Epithelial cell of proximal tubule (primary cell): ENCODE measurements around the gene TOMM40. TPM values are rescaled to one million over a fixed set of nuclear protein-coding genes. Genes with fewer than 3 reads are reported as not detected.

ENCODE experiments used
- DNase-seq: peaks from one replicate; pipeline ENCODE4 v3.0.0-alpha.2; 2011; ENCODE audit warnings: low read depth
- H3K4me3 ChIP-seq: 2 replicates; pipeline ENCODE4 v1.5.1; 2011; ENCODE audit warnings: low read depth, mild to moderate bottlenecking, low read length
- CTCF ChIP-seq: conservative IDR thresholded peaks from 2 replicates; pipeline ENCODE4 v1.5.1; 2012; ENCODE audit warnings: low read depth, mild to moderate bottlenecking, low read length
- total RNA-seq: library from RNA; depleted of rRNA; stranded (reverse); fragments of >200 nt; gene quantifications from 2 replicates; pipeline ENCODE4 v1.2.3, GENCODE V29; 2015

TOMM40 gene
- total RNA-seq, 1 donor from 2014 or later, result 99.1 TPM

- H3K4me3 ChIP-seq, result peak overlapping the region; percentile 37
- peak; percentile 91 for TF ChIP-seq CTCF
- DNase-seq, result no peak
These were observed 60.4 kb downstream of the TOMM40 start for GRCh38 chr19:44951179-44952159.

Other genes starting within 250 kb of the TOMM40 start
- 116 and 153 TPM in 2 replicates for gene PVR, start 247.3 kb upstream of the TOMM40 start, total RNA-seq
- 2.7 and 4.6 TPM in 2 replicates for gene CEACAM19, start 219.8 kb upstream of the TOMM40 start, total RNA-seq
- not detected in 2 replicates for gene CEACAM16, start 192.1 kb upstream of the TOMM40 start, total RNA-seq
- gene BCL3, start 142.5 kb upstream of the TOMM40 start, total RNA-seq, result 32.4 and 49.3 TPM in 2 replicates
- gene CBLC, start 113.4 kb upstream of the TOMM40 start, total RNA-seq, result 16.1 and 27.2 TPM in 2 replicates
- 7.7 and 27.7 TPM in 2 replicates for gene BCAM, start 82.2 kb upstream of the TOMM40 start, total RNA-seq
- 216 and 264 TPM in 2 replicates for gene NECTIN2, start 45.0 kb upstream of the TOMM40 start, total RNA-seq
- gene APOE, start 14.5 kb downstream of the TOMM40 start, total RNA-seq, result 5.9 and 46.2 TPM in 2 replicates
- 11.4 and 12.3 TPM in 2 replicates for gene APOC1, start 23.4 kb downstream of the TOMM40 start, total RNA-seq
- not detected in 2 replicates for gene APOC4, start 51.0 kb downstream of the TOMM40 start, total RNA-seq
- not detected in 2 replicates for gene APOC2, start 54.8 kb downstream of the TOMM40 start, total RNA-seq
- gene CLPTM1, start 64.1 kb downstream of the TOMM40 start, total RNA-seq, result 39.6 and 56.3 TPM in 2 replicates
- gene RELB, start 110.2 kb downstream of the TOMM40 start, total RNA-seq, result 28.3 and 40.2 TPM in 2 replicates
- gene CLASRP, start 147.8 kb downstream of the TOMM40 start, total RNA-seq, result 38.8 and 58.1 TPM in 2 replicates
- gene ZNF296, start 185.2 kb downstream of the TOMM40 start, total RNA-seq, result 1.7 and 3.0 TPM in 2 replicates
- 38.2 and 58.2 TPM in 2 replicates for gene GEMIN7, start 188.0 kb downstream of the TOMM40 start, total RNA-seq
- gene PPP1R37, start 201.9 kb downstream of the TOMM40 start, total RNA-seq, result 42.5 and 64.0 TPM in 2 replicates